Measurements from ENCODE around the gene LSM12. TPM values are rescaled to one million over a fixed set of nuclear protein-coding genes. Genes with fewer than 3 reads are reported as not detected.

Gene LSM12
- total RNA-seq, 1 donor from 2014 or later, result 22.5 TPM

- peak; percentile 88 to 98 for DNase-seq (ENCODE audit: low read depth in 2 of 2)
Observed at GRCh38 chr17:44095647-44096496, 29.4 kb upstream of the LSM12 start.

- DNase-seq (ENCODE audit: low read depth in 2 of 2), result no peak
Observed at GRCh38 chr17:44095388-44095646, 28.8 kb upstream of the LSM12 start.

- no peak for DNase-seq (ENCODE audit: low read depth in 2 of 2)
Observed at GRCh38 chr17:44094701-44095387, 28.4 kb upstream of the LSM12 start.

GRCh38 chr17:44093231-44093900 lies 26.9 kb upstream of the LSM12 start:
- no peak for DNase-seq (ENCODE audit: low read depth in 2 of 2)

GRCh38 chr17:44092051-44092450 lies 25.6 kb upstream of the LSM12 start:
- DNase-seq (ENCODE audit: low read depth in 2 of 2), result no peak

GRCh38 chr17:44091200-44091997 lies 24.9 kb upstream of the LSM12 start:
- no peak for DNase-seq (ENCODE audit: low read depth in 2 of 2)

- DNase-seq (ENCODE audit: low read depth in 2 of 2), result no peak
Observed at GRCh38 chr17:44088254-44088653, 21.8 kb upstream of the LSM12 start.

- no peak for DNase-seq (ENCODE audit: low read depth in 2 of 2)
Observed at GRCh38 chr17:44087319-44087718, 20.8 kb upstream of the LSM12 start.

- DNase-seq (ENCODE audit: low read depth in 2 of 2), result peak in 1 of 2 donors; percentile 87
Observed at GRCh38 chr17:44086364-44087311, 20.2 kb upstream of the LSM12 start.

GRCh38 chr17:44085908-44086307 lies 19.4 kb upstream of the LSM12 start:
- DNase-seq (ENCODE audit: low read depth in 2 of 2), result no peak

- no peak for DNase-seq (ENCODE audit: low read depth in 2 of 2)
Observed at GRCh38 chr17:44084921-44085320, 18.4 kb upstream of the LSM12 start.

- DNase-seq (ENCODE audit: low read depth in 2 of 2), result no peak
Observed at GRCh38 chr17:44084131-44084538, 17.7 kb upstream of the LSM12 start.

- peak in 1 of 2 donors; percentile 60 for DNase-seq (ENCODE audit: low read depth in 2 of 2)
Observed at GRCh38 chr17:44083250-44083849, 16.9 kb upstream of the LSM12 start.

- DNase-seq (ENCODE audit: low read depth in 2 of 2), result no peak
Observed at GRCh38 chr17:44082256-44082927, 15.9 kb upstream of the LSM12 start.

GRCh38 chr17:44081681-44082080 lies 15.2 kb upstream of the LSM12 start:
- DNase-seq (ENCODE audit: low read depth in 2 of 2), result no peak

GRCh38 chr17:44079877-44080821 lies 13.7 kb upstream of the LSM12 start:
- no peak for DNase-seq (ENCODE audit: low read depth in 2 of 2)

GRCh38 chr17:44078412-44078811 lies 11.9 kb upstream of the LSM12 start:
- no peak for DNase-seq (ENCODE audit: low read depth in 2 of 2)

- no peak for DNase-seq (ENCODE audit: low read depth in 2 of 2)
Observed at GRCh38 chr17:44077595-44077909, 11.1 kb upstream of the LSM12 start.

Data from dermis microvascular lymphatic vessel endothelial cell (primary cell).